ENCODE results near the gene RAB44.

GRCh38 chr6:36746251-36746650 is 48.6 kb downstream of the RAB44 start:
- TF ChIP-seq POLR2A (IDR thresholded peaks at IDR 0.05; ENCODE audit: low read depth, low read length): no peak
- TF ChIP-seq POLR2AphosphoS5 (IDR thresholded peaks at IDR 0.05; ENCODE audit: low read depth, low read length): no peak

Data from GM12891 (cell line).